Renal cortical epithelial cell (primary cell): ENCODE data around the gene GAS2L2. TPM values are rescaled to one million over a fixed set of nuclear protein-coding genes. Genes with fewer than 3 reads are reported as not detected.

Experiments used
- DNase-seq: peaks from one replicate; pipeline ENCODE4 v3.0.0-alpha.2; 2011; ENCODE audit warnings: low read depth
- total RNA-seq: library from RNA; depleted of rRNA; stranded (reverse); fragments of >200 nt; gene quantifications from 2 replicates; pipeline ENCODE4 v1.2.3, GENCODE V29; 2014

Gene GAS2L2
- total RNA-seq, 1 donor from 2014 or later, result 0.05 TPM

GRCh38 chr17:35695613-35696012 lies 57.4 kb downstream of the GAS2L2 start:
- DNase-seq, result no peak

- DNase-seq, result no peak
Measured at GRCh38 chr17:35694906-35695305, 58.1 kb downstream of the GAS2L2 start.

Other genes starting within 250 kb of the GAS2L2 start
- 0.05 TPM in 1 of 2 replicates, not detected in the other for gene SLFN12L, start 215.6 kb downstream of the GAS2L2 start, total RNA-seq
- not detected in 2 replicates for gene SLFN14, start 192.4 kb downstream of the GAS2L2 start, total RNA-seq
- gene PEX12, start 174.7 kb downstream of the GAS2L2 start, total RNA-seq, result 3.0 and 5.6 TPM in 2 replicates
- 134 and 233 TPM in 2 replicates for gene AP2B1, start 165.9 kb downstream of the GAS2L2 start, total RNA-seq
- under 0.01 and 1.8 TPM in 2 replicates for gene RASL10B, start 21.6 kb downstream of the GAS2L2 start, total RNA-seq
- gene C17orf50, start 7.6 kb upstream of the GAS2L2 start, total RNA-seq, result not detected in 2 replicates
- gene MMP28, start 42.4 kb upstream of the GAS2L2 start, total RNA-seq, result 0.52 and 1.8 TPM in 2 replicates
- gene TAF15, start 56.2 kb upstream of the GAS2L2 start, total RNA-seq, result 36.8 and 142 TPM in 2 replicates
- not detected in 2 replicates for gene HEATR9, start 115.7 kb upstream of the GAS2L2 start, total RNA-seq
- gene CCL5, start 127.1 kb upstream of the GAS2L2 start, total RNA-seq, result not detected in 2 replicates
- 0.20 and 1.6 TPM in 2 replicates for gene RDM1, start 177.5 kb upstream of the GAS2L2 start, total RNA-seq
- not detected in 2 replicates for gene LYZL6, start 190.5 kb upstream of the GAS2L2 start, total RNA-seq
- not detected in 2 replicates for gene CCL16, start 228.3 kb upstream of the GAS2L2 start, total RNA-seq
- gene CCL14, start 233.5 kb upstream of the GAS2L2 start, total RNA-seq, result not detected in 2 replicates
- gene CCL15, start 248.3 kb upstream of the GAS2L2 start, total RNA-seq, result not detected in 2 replicates